ENCODE measurements around the gene DMRT3.

DNA sequence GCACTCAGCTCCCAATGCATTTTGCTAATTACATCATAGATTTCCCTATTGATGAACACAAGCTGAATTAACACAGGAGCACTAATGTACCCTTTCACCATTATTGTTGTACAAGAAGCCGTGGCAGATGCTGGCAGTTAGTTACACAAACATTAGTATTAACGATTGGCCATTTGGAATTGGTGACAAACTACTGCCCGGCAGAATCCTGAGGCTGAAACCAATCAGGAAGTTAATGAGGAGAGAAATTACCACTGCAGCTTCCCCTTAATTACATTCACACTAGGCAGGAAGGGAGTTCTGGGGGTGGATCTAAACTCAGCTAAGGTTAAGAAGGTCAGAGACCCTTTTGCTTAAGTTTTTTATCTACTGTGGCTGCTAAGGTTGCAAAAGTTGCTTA lies 9.6 kb upstream of the DMRT3 start:
- TF ChIP-seq, protein P1, sequence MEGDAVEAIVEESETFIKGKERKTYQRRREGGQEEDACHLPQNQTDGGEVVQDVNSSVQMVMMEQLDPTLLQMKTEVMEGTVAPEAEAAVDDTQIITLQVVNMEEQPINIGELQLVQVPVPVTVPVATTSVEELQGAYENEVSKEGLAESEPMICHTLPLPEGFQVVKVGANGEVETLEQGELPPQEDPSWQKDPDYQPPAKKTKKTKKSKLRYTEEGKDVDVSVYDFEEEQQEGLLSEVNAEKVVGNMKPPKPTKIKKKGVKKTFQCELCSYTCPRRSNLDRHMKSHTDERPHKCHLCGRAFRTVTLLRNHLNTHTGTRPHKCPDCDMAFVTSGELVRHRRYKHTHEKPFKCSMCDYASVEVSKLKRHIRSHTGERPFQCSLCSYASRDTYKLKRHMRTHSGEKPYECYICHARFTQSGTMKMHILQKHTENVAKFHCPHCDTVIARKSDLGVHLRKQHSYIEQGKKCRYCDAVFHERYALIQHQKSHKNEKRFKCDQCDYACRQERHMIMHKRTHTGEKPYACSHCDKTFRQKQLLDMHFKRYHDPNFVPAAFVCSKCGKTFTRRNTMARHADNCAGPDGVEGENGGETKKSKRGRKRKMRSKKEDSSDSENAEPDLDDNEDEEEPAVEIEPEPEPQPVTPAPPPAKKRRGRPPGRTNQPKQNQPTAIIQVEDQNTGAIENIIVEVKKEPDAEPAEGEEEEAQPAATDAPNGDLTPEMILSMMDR (IDR thresholded peaks at IDR 0.05): no peak
- TF ChIP-seq POLR2A (IDR thresholded peaks at IDR 0.05): no peak

Data from heart left ventricle (tissue), 13 donors.